AG20443 (cell line): ENCODE results near the gene CAMK2A.

Experiments used
- DNase-seq: peaks from one replicate; pipeline ENCODE4 v3.0.0; 2012; ENCODE audit warnings: low spot score, mixed read lengths

CAMK2A gene

GRCh38 chr5:150315245-150315644, 25.7 kb upstream of the CAMK2A start:
- DNase-seq = no peak

- no peak for DNase-seq
Measured at GRCh38 chr5:150313921-150314716, 24.5 kb upstream of the CAMK2A start.

- DNase-seq = no peak
Measured at GRCh38 chr5:150313501-150313900, 23.9 kb upstream of the CAMK2A start.

GRCh38 chr5:150312518-150312917, 22.9 kb upstream of the CAMK2A start:
- no peak for DNase-seq

DNA sequence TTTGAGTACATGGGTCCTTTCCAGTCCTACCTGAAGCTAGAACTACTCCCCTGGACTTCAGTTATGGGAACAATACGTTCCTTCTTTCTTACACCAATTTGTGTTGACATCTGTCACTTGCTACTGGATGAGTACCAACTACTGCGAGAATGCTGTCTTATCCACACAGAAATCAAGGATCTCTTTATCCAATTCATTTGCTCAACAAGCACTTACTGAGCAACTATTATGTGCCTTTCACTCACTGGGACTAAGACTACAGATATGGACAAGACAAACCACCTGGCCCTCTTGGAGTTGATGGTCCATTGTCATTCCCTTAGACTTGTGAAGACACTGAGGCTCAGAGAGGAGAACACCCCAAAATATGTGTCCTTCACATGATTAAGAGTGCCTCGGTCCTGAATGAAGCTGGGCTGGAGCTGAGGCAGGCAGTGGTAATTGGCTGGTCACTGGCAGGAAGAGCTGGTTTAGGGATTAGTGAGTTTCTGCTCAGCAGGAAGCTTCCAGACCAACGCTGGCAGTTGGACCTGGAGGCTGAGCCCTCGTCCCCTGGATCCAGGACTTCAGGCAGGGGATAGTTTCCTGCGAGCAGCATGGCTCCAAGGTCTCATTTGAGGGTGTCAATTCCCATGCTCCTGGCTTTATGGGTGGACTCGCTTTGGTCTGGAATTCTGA, 21.6 kb upstream of the CAMK2A start:
- no peak for DNase-seq

DNA sequence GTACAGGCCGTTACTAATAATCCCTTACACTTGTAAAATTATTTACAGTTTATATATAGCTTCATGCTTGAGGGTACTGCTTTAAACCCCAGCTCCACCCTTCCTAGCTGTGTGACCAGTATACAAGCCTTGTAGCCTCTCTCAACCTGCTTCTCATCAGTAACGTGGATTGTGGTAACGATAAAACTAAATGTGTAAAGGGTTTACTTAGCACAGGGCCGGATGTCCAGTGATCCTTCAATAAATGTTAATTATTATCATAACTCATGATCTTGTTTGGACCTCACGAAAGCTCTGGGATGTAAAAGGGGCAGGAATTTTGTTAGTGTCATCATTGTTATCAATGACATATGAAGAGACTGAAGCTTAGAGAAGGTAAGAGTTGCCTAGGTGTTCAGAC, 20.7 kb upstream of the CAMK2A start:
- DNase-seq = no peak

GRCh38 chr5:150309886-150310239, 20.3 kb upstream of the CAMK2A start:
- DNase-seq = no peak

GRCh38 chr5:150309101-150309885, 19.7 kb upstream of the CAMK2A start:
- DNase-seq = no peak

GRCh38 chr5:150307617-150308426, 18.2 kb upstream of the CAMK2A start:
- no peak for DNase-seq

GRCh38 chr5:150306775-150307174, 17.2 kb upstream of the CAMK2A start:
- no peak for DNase-seq

GRCh38 chr5:150305557-150305956, 16.0 kb upstream of the CAMK2A start:
- DNase-seq = no peak

- no peak for DNase-seq
Measured at GRCh38 chr5:150305095-150305494, 15.5 kb upstream of the CAMK2A start.

DNA sequence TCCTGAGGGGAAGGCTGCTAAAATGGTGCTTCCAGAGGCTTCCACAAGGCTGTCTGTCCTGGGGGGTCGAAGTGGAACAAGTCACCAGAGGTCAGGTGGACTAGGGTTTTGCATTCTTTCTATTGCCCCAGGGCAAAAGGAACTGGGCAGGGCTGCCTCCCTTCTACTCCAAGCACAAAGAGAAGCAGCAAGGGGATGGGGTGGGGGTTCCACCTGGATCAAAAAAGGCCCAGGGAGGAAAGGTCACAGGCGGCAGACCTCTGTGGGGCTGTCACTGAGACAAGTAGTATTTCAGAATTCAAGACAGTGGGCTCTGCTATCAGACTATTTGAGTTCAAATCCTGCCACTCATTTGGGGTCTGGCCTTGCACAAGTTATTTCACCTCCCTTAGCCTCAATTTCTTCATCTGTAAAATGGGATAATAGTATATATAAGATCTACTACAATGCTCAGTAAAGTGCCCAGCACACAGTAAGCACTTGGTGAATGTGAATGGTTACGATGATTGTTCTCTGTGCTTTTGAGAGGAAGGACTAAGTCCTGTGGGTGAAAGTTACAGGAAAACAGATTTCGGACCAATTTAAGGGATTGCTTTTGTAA, 15.0 kb upstream of the CAMK2A start:
- DNase-seq = no peak

DNA sequence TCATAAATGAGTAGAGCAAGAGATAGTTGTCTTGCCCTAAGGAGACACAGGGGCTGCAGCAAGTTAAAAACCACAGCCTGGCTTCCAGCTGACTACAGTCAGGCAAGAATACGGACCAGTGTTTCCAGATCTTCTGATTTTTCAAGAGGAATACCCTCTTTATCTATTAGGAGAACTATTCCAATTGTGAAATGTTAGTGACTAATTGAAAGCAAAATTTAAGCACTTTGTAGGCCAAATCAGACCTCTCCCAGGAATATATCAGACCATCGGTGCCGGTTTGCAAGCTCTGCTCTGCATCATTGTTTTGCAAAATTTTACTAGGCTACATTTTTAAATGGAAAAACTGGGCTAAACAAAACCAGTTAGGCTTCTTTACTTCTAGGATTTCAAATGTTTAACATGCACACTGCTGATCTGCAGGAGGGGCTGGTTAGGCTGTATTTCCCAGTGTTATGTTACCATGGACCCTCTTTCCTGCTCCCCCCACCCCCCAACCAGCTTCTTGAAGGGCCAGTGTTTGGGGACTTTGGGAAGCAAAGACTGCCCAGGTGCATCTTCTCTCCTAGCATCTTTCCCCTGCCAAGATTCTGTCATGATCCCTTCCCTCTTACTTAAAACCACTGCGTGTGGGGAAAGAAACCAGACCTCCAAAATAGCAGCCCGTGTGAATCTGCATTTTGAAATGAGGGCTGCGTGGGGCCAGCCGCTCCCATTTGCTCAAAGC, 14.2 kb upstream of the CAMK2A start:
- no peak for DNase-seq

GRCh38 chr5:150303070-150303615, 13.6 kb upstream of the CAMK2A start:
- DNase-seq = no peak

GRCh38 chr5:150302301-150303069, 12.9 kb upstream of the CAMK2A start, which contains the start of gene ARSI:
TSS of gene ARSI (minus strand) at chr5:150302905. CDS start at chr5:150302373, 532 bp downstream.
- DNase-seq = peak; percentile 86

- no peak for DNase-seq
Measured at GRCh38 chr5:150301901-150302300, 12.3 kb upstream of the CAMK2A start.

- no peak for DNase-seq
Measured at GRCh38 chr5:150301170-150301505, 11.6 kb upstream of the CAMK2A start.

DNA sequence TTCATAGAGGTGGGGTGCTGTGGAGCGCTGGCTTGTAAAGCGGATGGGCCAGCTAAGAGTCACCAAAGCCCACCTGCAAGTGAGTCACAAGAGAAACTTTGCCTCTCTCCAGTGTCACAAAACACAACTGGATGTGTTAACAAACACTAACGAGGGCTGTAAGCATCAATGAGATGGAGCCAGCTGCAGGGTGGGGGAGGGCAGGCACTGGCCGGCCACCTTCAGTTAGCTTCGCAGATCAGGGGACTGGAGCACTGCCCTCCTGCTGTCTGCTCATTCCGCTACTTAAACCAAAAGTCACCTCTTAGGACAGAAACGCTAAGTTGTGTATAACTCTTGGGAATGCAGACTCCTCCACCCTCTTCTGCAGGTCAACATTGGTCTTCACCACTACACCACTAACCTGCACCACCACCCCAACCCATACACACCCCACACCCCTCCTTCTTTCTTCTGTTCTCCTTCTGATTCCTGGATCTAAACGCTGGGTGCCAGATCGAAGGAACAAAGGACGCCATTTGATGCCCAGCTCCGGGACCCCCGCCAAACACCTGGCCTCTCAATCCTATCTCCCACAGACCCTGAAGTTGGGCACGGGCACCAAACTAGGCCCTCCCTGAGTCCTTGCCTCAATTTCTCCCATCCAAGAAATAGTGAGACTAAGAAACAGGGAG, 11.1 kb upstream of the CAMK2A start:
- no peak for DNase-seq
